ENCODE results near the gene PEDS1. TPM values are rescaled to one million over a fixed set of nuclear protein-coding genes. Genes with fewer than 3 reads are reported as not detected.

Gene PEDS1
- total and polyA plus RNA-seq, 2 of the 4 experiments (the other 2 are of a cell fraction), result 24.0 to 59.9 TPM

DNA sequence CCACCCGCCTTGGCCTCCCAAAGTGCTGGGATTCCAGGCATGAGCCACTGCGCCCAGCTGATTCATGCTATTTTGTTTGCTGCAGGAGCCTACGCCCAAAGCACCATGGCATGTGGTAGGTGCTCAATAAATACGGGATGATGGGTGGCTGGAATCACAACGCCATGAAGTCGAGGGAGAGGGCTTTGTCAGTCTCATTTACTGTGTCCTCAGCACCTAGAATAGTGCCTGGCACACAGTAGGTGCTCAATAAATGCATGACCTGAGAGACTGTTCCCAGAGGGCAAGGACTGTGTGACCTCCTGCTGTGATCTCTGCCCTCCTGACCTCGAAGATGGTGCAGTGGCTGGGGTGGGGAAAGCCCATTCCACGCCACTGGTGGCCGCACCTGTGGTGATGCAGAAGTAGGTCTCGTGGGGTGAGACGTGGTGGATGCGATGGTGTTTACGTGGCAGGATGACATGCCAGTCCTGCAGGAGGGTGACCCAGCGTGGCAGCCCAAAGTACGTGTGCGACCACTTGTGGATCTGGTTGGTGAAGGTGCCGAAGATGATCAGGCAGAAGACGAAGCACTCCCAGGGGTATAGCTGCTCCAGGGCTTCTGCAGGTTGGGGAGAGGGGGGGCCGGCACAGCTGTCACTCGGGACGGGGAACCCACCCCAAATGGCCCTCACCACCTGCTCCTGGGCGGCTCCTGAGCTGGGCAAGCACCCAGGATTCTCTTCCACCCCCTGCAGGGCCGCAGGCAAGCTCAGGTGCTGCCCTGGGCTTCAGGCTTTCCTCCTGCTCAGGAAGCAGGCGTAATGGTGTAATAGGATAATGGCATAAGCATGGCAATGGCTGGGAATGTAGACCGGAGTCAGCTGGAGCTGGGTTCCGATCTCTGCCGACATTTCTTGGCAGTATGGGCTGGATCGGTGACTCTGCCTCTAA lies 25.7 kb downstream of the PEDS1 start:
- no peak for DNase-seq
- no peak overlapping the region for H4K91ac ChIP-seq (ENCODE audit: insufficient read depth, low read depth, low read length)
- no peaks in the 10 kb centered on the region for H3K27me3 ChIP-seq (ENCODE audit: control insufficient read depth, insufficient read depth, low read length)
- H3K18ac ChIP-seq (ENCODE audit: low read depth, low read length), result no peak overlapping the region
- H4K8ac ChIP-seq (ENCODE audit: low read depth in 2 of 2, low read length in 2 of 2), result no peak overlapping the region
- H2AK9ac ChIP-seq (replicated peaks; ENCODE audit: low read depth, low read length, poor library complexity), result no peak overlapping the region
- no peak for ATAC-seq (ENCODE audit: low read depth)
- dilution Hi-C loops (cut with HindIII; ENCODE audit: low sequenced_read_pairs, unreplicated experiment) (no loop called here), in situ Hi-C loops (cut with MboI; ENCODE audit: low sequenced_read_pairs) (no loop called here), intact Hi-C loops (cut with micrococcal nuclease) (no loop called here)
- H2AFZ ChIP-seq (replicated peaks; ENCODE audit: low read length, poor library complexity), result peak overlapping the region; percentile 44
- H2BK15ac ChIP-seq (ENCODE audit: low read depth, low read length), result no peak overlapping the region
- ChIA-PET CTCF (no interaction called here), POLR2A (ENCODE audit: unreplicated experiment) (no interaction called here)
- H3K56ac ChIP-seq (ENCODE audit: extremely low read depth, insufficient read depth, low read length), result no peak overlapping the region
- 100% methylated on average over 5 of the region's 28 CpGs; no CpG with 5 or more reads in 1 of the 2 experiments for WGBS, 2 experiments (ENCODE audit: extremely low coverage in 2 of 2, insufficient read length in 1 of 2)
- H3K79me1 ChIP-seq (ENCODE audit: low read depth in 1 of 2, low read length in 2 of 2), result peaks cover 27 to 78% of the 10 kb centered on the region in 2 experiments
- H3K9ac ChIP-seq (ENCODE audit: low read depth, low read length), result no peak overlapping the region
- H2BK5ac ChIP-seq (ENCODE audit: low read depth, low read length, poor library complexity, severe bottlenecking), result no peak overlapping the region
- H4K20me1 ChIP-seq (ENCODE audit: insufficient read depth, low read length), result peaks cover 19% of the 10 kb centered on the region; the same call in 1 of the 2 replicates
- H3K27ac ChIP-seq (ENCODE audit: insufficient read depth, low read length), result no peak overlapping the region
- H3K14ac ChIP-seq (replicated peaks; ENCODE audit: low read depth, low read length), result no peak overlapping the region
- no peak overlapping the region for H3K23ac ChIP-seq (ENCODE audit: low read depth, low read length)
- H2BK120ac ChIP-seq (ENCODE audit: low read depth, low read length), result no peak overlapping the region; the same call in 1 of the 2 replicates
- H2BK20ac ChIP-seq (ENCODE audit: low read depth, low read length), result no peak overlapping the region
- BruUV-seq (replicated peaks), result no TSS peak
- H3K9me3 ChIP-seq (ENCODE audit: control insufficient read depth, insufficient read depth, low read length), result no peaks in the 10 kb centered on the region
- peaks cover 65% of the 10 kb centered on the region for H3K36me3 ChIP-seq (ENCODE audit: control insufficient read depth, insufficient read depth, low read length)
- H2AK5ac ChIP-seq (ENCODE audit: low read depth, low read length), result no peak overlapping the region; the same call in 1 of the 2 replicates
- H3K4me2 ChIP-seq (ENCODE audit: low read depth, low read length), result no peak overlapping the region
- H3K4me1 ChIP-seq (ENCODE audit: control insufficient read depth, insufficient read depth, low read length), result peaks cover 13% of the 10 kb centered on the region
- H3K4ac ChIP-seq (ENCODE audit: low read depth, low read length), result no peak overlapping the region
- H4K5ac ChIP-seq (ENCODE audit: low read depth, low read length), result no peak overlapping the region
- H3K4me3 ChIP-seq (ENCODE audit: insufficient read depth, low read depth, low read length), result no peak overlapping the region
- peaks cover 28% of the 10 kb centered on the region for H3K9me1 ChIP-seq (ENCODE audit: insufficient read depth, low read length)
- TF ChIP-seq CEBPB (IDR thresholded peaks at IDR 0.05; ENCODE audit: low read depth, low read length), result no peak

All from IMR-90 (cell line).